ENCODE results near the gene CDCA3.
A peak's percentile ranks its signal among the peaks of the same experiment; 100 is the strongest.
"Not testable (repeated sequence)": the region's sequence is repeated elsewhere in the genome, so short reads cannot be mapped to it uniquely, and the experiment has no call there.

The CDCA3 gene

DNA sequence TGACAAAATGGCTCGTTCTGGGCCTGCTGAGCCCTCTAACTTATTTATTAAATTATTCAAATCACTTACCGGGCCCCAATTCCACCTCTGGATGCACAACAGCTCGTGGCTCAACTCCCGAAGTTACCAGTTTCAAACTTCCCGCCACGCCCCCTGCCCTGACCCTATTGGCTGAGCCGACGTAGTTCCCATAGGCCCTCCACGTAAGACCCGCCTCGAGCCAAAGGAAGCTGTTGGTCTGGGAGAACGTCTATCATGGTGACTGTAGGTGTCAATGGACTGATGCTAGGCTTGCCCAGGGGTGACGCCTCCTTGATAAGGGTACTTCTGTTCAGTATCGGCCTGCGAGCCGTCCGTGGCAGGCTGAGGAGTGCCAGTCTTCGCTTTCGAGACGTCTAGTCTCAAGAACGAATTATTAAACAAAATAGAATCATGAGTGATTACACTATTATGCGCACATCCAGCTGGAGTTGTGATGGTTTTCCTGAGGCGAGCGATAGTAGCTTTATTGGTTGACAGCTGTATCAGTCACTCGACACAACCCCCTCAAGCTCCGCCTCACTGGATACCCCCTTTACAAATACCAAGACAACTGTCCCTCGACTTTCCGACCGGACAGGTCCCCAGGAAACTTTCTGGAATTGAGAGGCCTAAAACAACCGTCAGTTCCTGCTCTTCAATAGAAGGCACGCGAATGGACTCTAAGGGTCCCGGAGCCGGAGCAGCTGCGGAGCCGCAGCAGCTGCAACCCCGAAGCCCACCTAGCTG is at the start of gene CDCA3:
CDCA3 (minus strand) TSS at position 134 of the 768 bp plus-strand sequence. CDS start 334 bp downstream, outside the sequence.
- peak; percentile 99 for DNase-seq

- DNase-seq = no peak
Measured at GRCh38 chr12:6899837-6900519, 48.9 kb upstream of the CDCA3 start.

- no peak for DNase-seq
Measured at GRCh38 chr12:6899427-6899826, 48.3 kb upstream of the CDCA3 start.

GRCh38 chr12:6896846-6897435 is 45.9 kb upstream of the CDCA3 start:
- DNase-seq = no peak

- no peak for DNase-seq
Measured at GRCh38 chr12:6894321-6894720, 43.2 kb upstream of the CDCA3 start.

GRCh38 chr12:6892683-6893082 is 41.6 kb upstream of the CDCA3 start:
- DNase-seq = not testable (repeated sequence)

DNA sequence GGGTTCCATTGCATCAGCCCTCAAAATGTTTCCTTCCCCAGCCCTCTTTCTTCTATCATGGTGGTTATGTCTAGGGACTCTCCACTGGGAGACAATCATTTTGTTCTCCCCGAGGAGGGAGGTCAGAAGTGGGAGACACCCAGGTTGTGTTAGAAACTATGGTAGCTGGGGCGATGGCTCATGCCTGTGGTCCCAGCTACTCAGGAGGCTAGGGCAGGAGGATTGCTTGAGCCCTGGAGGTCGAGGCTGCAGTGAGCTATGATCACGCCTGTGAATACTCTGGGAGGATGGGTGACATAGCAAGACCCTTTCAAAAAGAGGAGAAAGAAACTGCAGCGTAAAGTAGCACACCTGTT is 40.5 kb upstream of the CDCA3 start:
- DNase-seq = no peak

- peak; percentile 97 for DNase-seq
Measured at GRCh38 chr12:6890789-6891645, 39.9 kb upstream of the CDCA3 start.

DNA sequence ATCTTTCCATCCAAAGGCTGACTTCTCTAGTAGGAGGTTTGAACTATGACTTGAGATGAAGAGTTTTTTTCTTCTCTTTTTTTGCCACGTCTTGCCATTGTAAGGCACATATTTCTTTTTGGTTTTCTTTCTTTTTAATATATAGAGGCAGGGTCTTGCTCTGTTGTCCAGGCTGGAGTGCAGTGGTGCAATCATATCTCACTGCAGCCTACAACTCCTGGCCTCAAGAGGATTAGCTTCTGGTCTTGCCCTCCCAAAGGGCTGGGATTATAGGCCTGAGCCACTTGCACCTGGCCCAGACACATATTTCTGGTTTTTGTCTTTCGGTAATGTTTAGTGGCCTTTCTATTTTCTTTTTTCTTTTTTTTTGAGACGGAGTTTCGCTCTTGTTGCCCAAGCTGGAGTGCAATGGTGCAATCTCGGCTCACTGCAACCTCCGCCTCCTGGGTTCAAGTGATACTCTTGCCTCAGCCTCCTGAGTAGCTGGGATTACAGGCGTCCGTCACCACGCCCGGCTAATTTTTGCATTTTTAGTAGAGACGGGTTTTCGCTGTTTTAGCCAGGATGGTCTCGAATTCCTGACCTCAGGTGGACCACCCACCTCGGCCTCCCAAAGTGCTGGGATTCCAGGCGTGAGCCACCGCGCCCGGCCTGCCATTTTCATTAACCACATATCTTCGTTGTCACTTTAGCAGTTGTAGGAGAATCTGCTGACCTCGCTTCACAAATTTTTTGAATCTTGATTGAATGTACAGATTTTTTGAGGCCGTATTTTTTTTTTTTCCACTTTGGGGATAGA is 38.9 kb upstream of the CDCA3 start:
- not testable (repeated sequence) for DNase-seq

- not testable (repeated sequence) for DNase-seq
Measured at GRCh38 chr12:6888794-6889193, 37.7 kb upstream of the CDCA3 start.

DNA sequence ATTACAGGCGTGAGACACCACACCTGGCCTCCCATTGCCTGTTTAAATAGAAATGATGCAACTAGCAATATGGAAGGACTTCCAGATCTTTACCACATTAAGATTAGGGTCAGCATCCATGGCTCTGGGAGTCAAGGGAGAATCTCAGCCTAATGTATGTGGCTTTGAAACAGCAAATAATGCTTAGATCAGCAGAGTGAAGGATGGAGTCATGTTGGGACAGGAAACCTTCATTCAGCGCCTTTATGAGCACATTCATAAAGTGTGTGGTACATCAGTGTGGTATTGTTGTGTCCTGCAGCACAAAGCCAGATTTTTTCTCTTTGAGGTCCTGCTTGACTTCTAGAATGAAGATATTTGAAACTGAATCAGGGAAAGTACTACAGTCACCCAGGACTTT is 37.3 kb upstream of the CDCA3 start:
- DNase-seq = no peak

DNA sequence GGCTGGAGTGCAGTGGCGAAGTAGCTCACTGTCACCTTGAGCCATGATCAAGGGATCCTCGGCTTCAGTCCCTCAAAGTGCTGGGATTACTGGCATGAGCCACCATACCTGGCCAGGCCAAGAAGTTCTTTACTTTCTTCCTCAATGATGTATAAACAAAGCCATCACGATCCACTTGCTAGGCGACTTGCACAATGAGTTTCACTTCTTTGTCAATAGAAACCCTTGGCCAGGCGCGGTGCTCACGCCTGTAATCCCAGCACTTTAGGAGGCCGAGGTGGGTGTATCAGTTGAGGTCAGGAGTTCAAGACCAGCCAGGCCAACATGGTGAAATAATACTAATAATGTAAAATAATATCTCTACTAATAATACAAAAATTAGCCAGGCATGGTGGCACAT is 36.4 kb upstream of the CDCA3 start:
- DNase-seq = no peak

GRCh38 chr12:6886206-6886999 is 35.3 kb upstream of the CDCA3 start:
- not testable (repeated sequence) for DNase-seq

DNA sequence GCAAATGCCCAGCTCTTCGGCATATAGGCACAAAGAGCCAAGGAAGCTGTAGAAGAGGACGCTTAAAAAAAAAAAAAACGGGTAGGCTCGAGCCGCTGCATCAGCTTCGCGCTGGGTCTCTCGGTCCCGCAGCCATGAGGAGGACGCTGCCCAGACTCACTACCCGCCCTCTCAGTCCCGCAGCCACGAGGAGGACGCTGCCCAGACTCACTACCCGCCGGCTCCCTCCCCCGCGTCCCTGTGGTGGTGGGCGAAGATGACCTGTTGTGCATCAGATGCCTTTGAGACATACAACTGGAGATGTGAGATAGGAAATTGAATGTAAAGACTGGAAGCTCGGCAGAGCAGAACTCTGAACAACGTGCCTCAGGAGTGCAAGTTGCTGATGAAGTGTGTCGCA is 33.5 kb upstream of the CDCA3 start:
- DNase-seq = no peak

DNA sequence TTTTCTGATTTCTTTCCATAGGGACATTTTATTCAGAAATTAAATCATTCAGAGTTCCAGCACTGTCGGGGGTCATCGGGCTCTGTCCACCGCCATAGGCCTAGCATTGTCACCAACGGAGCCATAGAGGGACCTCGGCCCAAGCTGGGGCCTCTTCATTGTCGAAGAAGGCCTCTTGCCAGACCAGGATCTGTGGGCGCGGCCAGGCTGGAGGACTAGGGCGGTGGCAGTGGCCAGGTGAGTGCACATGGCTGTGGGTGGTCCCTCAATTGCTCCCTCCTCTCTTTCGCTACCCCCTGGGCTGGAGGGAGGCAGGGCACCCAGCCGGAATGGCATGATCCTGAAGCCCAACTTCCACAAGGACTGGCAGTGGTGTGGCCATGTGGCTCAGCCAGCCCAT is 32.6 kb upstream of the CDCA3 start:
- no peak for DNase-seq

DNA sequence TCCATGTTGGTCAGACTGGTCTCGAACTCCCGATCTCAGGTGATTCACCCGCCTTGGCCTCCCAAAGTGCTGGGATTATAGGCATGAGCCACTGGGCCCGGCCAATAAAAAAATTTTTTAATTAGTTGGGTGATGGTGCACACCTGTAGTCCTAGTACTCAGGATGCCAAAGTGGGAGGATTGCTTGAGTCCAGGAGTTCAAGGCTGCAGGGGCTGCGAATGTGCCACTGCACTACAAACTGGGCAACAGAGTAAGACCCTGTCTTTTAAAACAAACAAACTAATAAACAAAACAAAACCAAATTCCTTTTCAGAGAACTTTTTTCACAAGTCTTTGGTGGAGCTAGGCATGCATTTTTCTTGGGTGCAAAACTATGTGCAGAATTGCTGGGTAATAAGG is 32.2 kb upstream of the CDCA3 start:
- DNase-seq = no peak

DNA sequence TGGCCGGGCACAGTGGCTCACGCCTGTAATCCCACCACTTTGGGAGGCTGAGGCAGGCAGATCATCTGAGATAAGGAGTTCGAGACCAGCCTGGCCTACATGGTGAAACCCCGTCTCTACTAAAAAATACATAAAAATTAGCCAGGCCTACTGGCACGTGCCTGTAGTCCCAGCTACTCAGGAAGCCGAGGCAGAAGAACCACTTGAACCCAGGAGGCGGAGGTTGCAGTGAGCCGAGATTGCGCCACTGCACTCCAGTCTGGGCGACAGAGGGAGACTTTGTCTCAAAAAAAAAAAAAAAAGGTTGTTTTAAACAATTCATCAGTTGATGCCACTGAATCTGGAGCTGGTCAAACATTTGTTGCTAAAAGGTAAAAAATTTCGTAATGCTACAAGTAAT is 28.7 kb upstream of the CDCA3 start:
- not testable (repeated sequence) for DNase-seq

DNA sequence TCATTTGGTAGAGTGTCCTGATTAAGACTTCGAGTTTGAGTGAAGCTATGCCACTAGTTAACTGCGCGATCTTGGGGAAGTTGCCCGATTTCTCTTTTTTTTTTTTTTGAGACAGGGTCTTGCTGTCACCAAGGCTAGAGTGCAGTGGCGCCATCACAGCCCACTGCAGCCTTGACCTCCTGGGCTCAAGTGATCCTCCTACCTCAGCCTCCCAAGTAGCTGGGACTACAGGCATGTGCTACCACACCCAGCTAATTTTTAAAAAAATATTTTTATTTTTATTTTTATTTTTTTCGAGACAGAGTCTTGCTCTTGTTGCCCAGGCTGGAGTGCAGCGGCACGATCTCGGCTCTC is 22.9 kb upstream of the CDCA3 start:
- DNase-seq = not testable (repeated sequence)

- peak; percentile 93 for DNase-seq
Measured at GRCh38 chr12:6873094-6874014, 22.3 kb upstream of the CDCA3 start, which contains the start of gene SPSB2. Gene SPSB2 (minus strand): TSS chr12:6873303. CDS start chr12:6872901, 402 bp downstream.

Data from fibroblast of skin of right quadriceps (primary cell).